ENCODE results near the gene VPS13D. TPM values are rescaled to one million over a fixed set of nuclear protein-coding genes. Genes with fewer than 3 reads are reported as not detected.

VPS13D gene
- total and polyA plus RNA-seq, 10 of the 15 experiments (the other 5 are each of a cell fraction or from before 2014, with no cell fraction given): 1.4 to 16.9 (median 8.5) TPM

GRCh38 chr1:12438349-12438924 is 208.6 kb downstream of the VPS13D start (continued):
- TF ChIP-seq NKRF (conservative IDR thresholded peaks at IDR 0.05): no peak
- peak; percentile 54; the same call in 1 of the 2 replicates for TF ChIP-seq CREM (IDR thresholded peaks at IDR 0.05; ENCODE audit: low read depth)
- peak; percentile 81; the same call in 1 of the 2 replicates for TF ChIP-seq FOXM1 (IDR thresholded peaks at IDR 0.05; ENCODE audit: low read depth, low read length)
- no peak; the same call in 1 of the 2 replicates for TF ChIP-seq GATAD2B (conservative IDR thresholded peaks at IDR 0.05; ENCODE audit: low read depth)
- TF ChIP-seq REST (IDR thresholded peaks at IDR 0.05; ENCODE audit: low read depth, low read length): no peak
- no peak for TF ChIP-seq STAT3 (IDR thresholded peaks at IDR 0.05; ENCODE audit: low read depth, low read length)
- TF ChIP-seq DPF2 (IDR thresholded peaks at IDR 0.05): peak; percentile 84
- TF ChIP-seq NFYA (IDR thresholded peaks at IDR 0.05; ENCODE audit: borderline replicate concordance, low read depth, low read length): no peak
- TF ChIP-seq KAT2A (conservative IDR thresholded peaks at IDR 0.05; ENCODE audit: control insufficient read depth, low read depth, low read length): no peak
- no peak for TF ChIP-seq ESRRA (IDR thresholded peaks at IDR 0.05; ENCODE audit: low read length)
- no peak for TF ChIP-seq CHD1 (IDR thresholded peaks at IDR 0.05; ENCODE audit: low read depth, low read length)
- no peak for TF ChIP-seq HSF1 (IDR thresholded peaks at IDR 0.05; ENCODE audit: low read depth, low read length)
- no peak for TF ChIP-seq TARDBP (IDR thresholded peaks at IDR 0.05; ENCODE audit: borderline replicate concordance)
- TF ChIP-seq NFXL1 (IDR thresholded peaks at IDR 0.05; ENCODE audit: borderline replicate concordance): no peak
- no peak for TF ChIP-seq PRDM15 (CRISPR knock-in tag; IDR thresholded peaks at IDR 0.05)
- peak; percentile 87 for TF ChIP-seq IKZF1 (conservative IDR thresholded peaks at IDR 0.05)
- TF ChIP-seq GABPA (IDR thresholded peaks at IDR 0.05; ENCODE audit: low read depth): no peak
- no peak for TF ChIP-seq RBBP5 (conservative IDR thresholded peaks at IDR 0.05)
- TF ChIP-seq KDM1A (IDR thresholded peaks at IDR 0.05; ENCODE audit: borderline replicate concordance): no peak
